ENCODE data around the gene SUOX. TPM values are rescaled to one million over a fixed set of nuclear protein-coding genes. Genes with fewer than 3 reads are reported as not detected.

The SUOX gene
- total and polyA plus RNA-seq, 3 donors from 2014 or later, result 9.5 to 14.3 (median 14.1) TPM

DNA sequence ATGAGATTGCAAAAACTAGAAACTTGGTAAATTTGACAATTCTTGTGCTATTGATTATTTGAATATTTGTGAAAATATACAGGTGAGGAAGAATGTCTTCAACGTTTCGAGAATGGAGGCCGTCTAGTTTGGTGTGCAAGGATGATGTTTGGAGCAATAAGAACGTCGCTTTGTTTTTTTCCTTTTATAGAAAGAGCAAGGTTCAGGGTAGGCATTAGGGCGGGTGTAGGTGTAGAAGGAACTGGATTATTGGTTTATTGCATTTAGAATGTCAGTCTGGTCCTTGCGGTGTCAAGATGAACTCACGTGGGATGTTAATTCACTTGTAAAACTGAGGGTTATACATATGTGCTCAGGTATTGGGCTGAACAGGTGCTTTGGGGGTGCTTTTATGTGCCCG lies 45.8 kb downstream of the SUOX start:
- 17 to 26% methylated on average over 9 of the region's 9 CpGs for WGBS, 2 donors
- peaks cover 10% of the 10 kb centered on the region for H3K4me1 ChIP-seq
- peak overlapping the region; percentile 97 for H3K27ac ChIP-seq
- intact Hi-C loops (cut with DNase I; ENCODE audit: low total_unique reads), result no loop called here
- TF ChIP-seq, protein P1, sequence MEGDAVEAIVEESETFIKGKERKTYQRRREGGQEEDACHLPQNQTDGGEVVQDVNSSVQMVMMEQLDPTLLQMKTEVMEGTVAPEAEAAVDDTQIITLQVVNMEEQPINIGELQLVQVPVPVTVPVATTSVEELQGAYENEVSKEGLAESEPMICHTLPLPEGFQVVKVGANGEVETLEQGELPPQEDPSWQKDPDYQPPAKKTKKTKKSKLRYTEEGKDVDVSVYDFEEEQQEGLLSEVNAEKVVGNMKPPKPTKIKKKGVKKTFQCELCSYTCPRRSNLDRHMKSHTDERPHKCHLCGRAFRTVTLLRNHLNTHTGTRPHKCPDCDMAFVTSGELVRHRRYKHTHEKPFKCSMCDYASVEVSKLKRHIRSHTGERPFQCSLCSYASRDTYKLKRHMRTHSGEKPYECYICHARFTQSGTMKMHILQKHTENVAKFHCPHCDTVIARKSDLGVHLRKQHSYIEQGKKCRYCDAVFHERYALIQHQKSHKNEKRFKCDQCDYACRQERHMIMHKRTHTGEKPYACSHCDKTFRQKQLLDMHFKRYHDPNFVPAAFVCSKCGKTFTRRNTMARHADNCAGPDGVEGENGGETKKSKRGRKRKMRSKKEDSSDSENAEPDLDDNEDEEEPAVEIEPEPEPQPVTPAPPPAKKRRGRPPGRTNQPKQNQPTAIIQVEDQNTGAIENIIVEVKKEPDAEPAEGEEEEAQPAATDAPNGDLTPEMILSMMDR (IDR thresholded peaks at IDR 0.05), result no peak
- no peak for TF ChIP-seq POLR2A (IDR thresholded peaks at IDR 0.05)
- H3K27me3 ChIP-seq, result no peaks in the 10 kb centered on the region
- no peak for DNase-seq
- peak overlapping the region; percentile 88 to 97 for H3K4me3 ChIP-seq
- H3K9me3 ChIP-seq, result no peaks in the 10 kb centered on the region
- H3K36me3 ChIP-seq (ENCODE audit: low read depth, missing control alignments), result no peaks in the 10 kb centered on the region

DNA sequence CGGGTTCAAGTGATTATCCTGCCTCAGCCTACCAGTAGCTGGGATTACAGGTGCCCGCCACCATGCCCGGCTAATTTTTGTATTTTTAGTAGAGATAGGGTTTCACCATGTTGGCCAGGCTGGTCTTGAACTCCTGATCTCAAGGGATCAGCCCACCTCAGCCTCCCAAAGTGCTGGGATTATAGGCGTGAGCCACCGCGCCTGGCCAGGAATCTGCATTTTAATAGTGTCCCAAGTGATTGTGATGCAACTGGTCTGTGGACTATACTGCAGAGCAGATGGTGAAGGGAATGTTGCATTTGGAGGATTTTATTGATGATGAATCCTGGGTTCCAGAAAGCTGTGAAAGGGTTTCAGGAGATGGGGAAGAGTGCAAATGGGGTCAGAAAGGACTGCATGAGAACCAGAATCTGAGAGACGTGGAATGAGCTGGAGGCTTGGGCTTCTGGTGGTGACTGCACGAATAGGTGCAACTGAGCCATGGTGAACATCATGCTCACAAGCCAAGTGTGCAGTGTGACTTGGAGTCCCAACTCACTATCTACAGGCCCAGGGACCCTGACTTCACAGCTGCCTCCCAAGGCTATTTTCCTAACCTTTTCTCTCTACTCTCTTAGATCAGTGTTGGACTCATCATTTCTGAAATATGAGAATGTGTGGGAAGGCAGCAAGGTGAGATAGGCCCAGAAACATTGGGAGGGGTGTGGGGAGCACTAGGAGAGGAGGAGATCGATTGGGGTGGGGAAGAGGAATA lies 49.1 kb downstream of the SUOX start:
- no peak for DNase-seq
- intact Hi-C loops (cut with DNase I; ENCODE audit: low total_unique reads), result no loop called here
- TF ChIP-seq, protein P1 (IDR thresholded peaks at IDR 0.05), result no peak
- TF ChIP-seq POLR2A (IDR thresholded peaks at IDR 0.05), result no peak
- no peak overlapping the region for H3K4me3 ChIP-seq
- peaks cover 10% of the 10 kb centered on the region for H3K4me1 ChIP-seq
- WGBS, 2 donors, result 78 to 85% methylated on average over 9 of the region's 9 CpGs
- no peaks in the 10 kb centered on the region for H3K27me3 ChIP-seq
- no peak overlapping the region for H3K27ac ChIP-seq
- no peaks in the 10 kb centered on the region for H3K36me3 ChIP-seq (ENCODE audit: low read depth, missing control alignments)
- no peaks in the 10 kb centered on the region for H3K9me3 ChIP-seq

DNA sequence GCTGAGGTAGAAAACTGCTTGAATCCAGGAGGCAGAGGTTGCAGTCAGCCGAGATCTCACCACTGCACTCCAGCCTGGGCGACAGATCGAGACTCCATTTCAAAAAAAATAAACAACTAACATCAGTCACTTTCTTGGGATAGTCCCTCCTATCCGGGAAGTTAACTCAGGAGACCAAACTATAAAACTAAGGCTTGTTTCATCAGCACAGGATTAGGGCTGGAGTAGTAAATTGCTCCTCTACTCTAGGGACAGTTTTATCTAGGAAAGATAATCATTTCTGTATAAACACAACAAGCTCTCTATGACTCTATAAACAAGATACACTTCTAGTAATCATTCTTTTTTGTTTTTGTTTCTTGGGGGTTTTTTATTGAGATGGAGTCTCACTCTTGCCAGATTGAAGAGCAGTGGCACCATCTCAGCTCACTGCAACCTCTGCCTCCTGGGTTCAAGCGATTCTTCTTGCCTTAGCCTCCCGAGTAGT lies 56.4 kb downstream of the SUOX start:
- H3K9me3 ChIP-seq, result no peaks in the 10 kb centered on the region
- H3K4me1 ChIP-seq, result no peaks in the 10 kb centered on the region
- 86 to 88% methylated on average over 6 of the region's 6 CpGs for WGBS, 2 donors
- no peaks in the 10 kb centered on the region for H3K36me3 ChIP-seq (ENCODE audit: low read depth, missing control alignments)
- no peaks in the 10 kb centered on the region for H3K27me3 ChIP-seq
- TF ChIP-seq POLR2A (IDR thresholded peaks at IDR 0.05), result no peak
- TF ChIP-seq, protein P1 (IDR thresholded peaks at IDR 0.05), result no peak
- no peak overlapping the region for H3K4me3 ChIP-seq
- intact Hi-C loops (cut with DNase I; ENCODE audit: low total_unique reads), result no loop called here
- no peak for DNase-seq
- H3K27ac ChIP-seq, result no peak overlapping the region

Other genes starting within 250 kb of the SUOX start
- gene SARNP, start 179.6 kb upstream of the SUOX start, total RNA-seq, result 10 to 100 TPM; 88.3 to 96.3 TPM
- gene SARNP, start 179.6 kb upstream of the SUOX start, polyA plus RNA-seq (ENCODE audit: insufficient read depth, low read depth, low replicate concordance), result 99.2 TPM
- gene ORMDL2, start 179.2 kb upstream of the SUOX start, total RNA-seq, result 10 to 100 TPM; 16.2 to 18.6 TPM
- gene ORMDL2, start 179.2 kb upstream of the SUOX start, polyA plus RNA-seq (ENCODE audit: insufficient read depth, low read depth, low replicate concordance), result 82.4 TPM
- 10 to 100 TPM; 74.6 to 75.4 TPM for gene DNAJC14, start 167.7 kb upstream of the SUOX start, total RNA-seq
- 67.6 TPM for gene DNAJC14, start 167.7 kb upstream of the SUOX start, polyA plus RNA-seq (ENCODE audit: insufficient read depth, low read depth, low replicate concordance)
- gene MMP19, start 154.3 kb upstream of the SUOX start, total RNA-seq, result 1 to 10 TPM; 1.3 TPM
- gene MMP19, start 154.3 kb upstream of the SUOX start, polyA plus RNA-seq (ENCODE audit: insufficient read depth, low read depth, low replicate concordance), result 6.5 TPM
- gene PYM1, start 69.4 kb upstream of the SUOX start, total RNA-seq, result 10 to 100 TPM; 51.8 to 71.3 TPM
- 51.6 TPM for gene PYM1, start 69.4 kb upstream of the SUOX start, polyA plus RNA-seq (ENCODE audit: insufficient read depth, low read depth, low replicate concordance)
- 10 to 100 TPM; 28.9 to 40.4 TPM for gene DGKA, start 66.1 kb upstream of the SUOX start, total RNA-seq
- gene DGKA, start 66.1 kb upstream of the SUOX start, polyA plus RNA-seq (ENCODE audit: insufficient read depth, low read depth, low replicate concordance), result 40.3 TPM
- 10 to 100 TPM in 1 of 2 donors, 1 to 10 TPM in 1; 8.9 to 11.1 TPM for gene PMEL, start 31.2 kb upstream of the SUOX start, total RNA-seq
- gene PMEL, start 31.2 kb upstream of the SUOX start, polyA plus RNA-seq (ENCODE audit: insufficient read depth, low read depth, low replicate concordance), result 8.2 TPM
- gene CDK2, start 30.4 kb upstream of the SUOX start, total RNA-seq, result 10 to 100 TPM; 16.5 to 20.3 TPM
- 19.8 TPM for gene CDK2, start 30.4 kb upstream of the SUOX start, polyA plus RNA-seq (ENCODE audit: insufficient read depth, low read depth, low replicate concordance)
- gene RAB5B, start 23.2 kb upstream of the SUOX start, total RNA-seq, result 100 to 1,000 TPM; 144 to 198 TPM
- 139 TPM for gene RAB5B, start 23.2 kb upstream of the SUOX start, polyA plus RNA-seq (ENCODE audit: insufficient read depth, low read depth, low replicate concordance)
- 10 to 100 TPM; 10.7 to 13.9 TPM for gene IKZF4, start 23.8 kb downstream of the SUOX start, total RNA-seq
- gene IKZF4, start 23.8 kb downstream of the SUOX start, polyA plus RNA-seq (ENCODE audit: insufficient read depth, low read depth, low replicate concordance), result 17.7 TPM
- 100 to 1,000 TPM; 395 to 568 TPM for gene RPS26, start 44.6 kb downstream of the SUOX start, total RNA-seq
- gene RPS26, start 44.6 kb downstream of the SUOX start, polyA plus RNA-seq (ENCODE audit: insufficient read depth, low read depth, low replicate concordance), result 197 TPM
- 1 to 10 TPM; 3.3 to 9.8 TPM for gene ERBB3, start 82.9 kb downstream of the SUOX start, total RNA-seq
- 6.1 TPM for gene ERBB3, start 82.9 kb downstream of the SUOX start, polyA plus RNA-seq (ENCODE audit: insufficient read depth, low read depth, low replicate concordance)
- gene PA2G4, start 107.3 kb downstream of the SUOX start, total RNA-seq, result 10 to 100 TPM; 61.0 to 81.4 TPM
- 190 TPM for gene PA2G4, start 107.3 kb downstream of the SUOX start, polyA plus RNA-seq (ENCODE audit: insufficient read depth, low read depth, low replicate concordance)
- 1,000 to 10,000 TPM; 1,066 to 1,985 TPM for gene RPL41, start 119.4 kb downstream of the SUOX start, total RNA-seq
- 2,323 TPM for gene RPL41, start 119.4 kb downstream of the SUOX start, polyA plus RNA-seq (ENCODE audit: insufficient read depth, low read depth, low replicate concordance)
- gene ZC3H10, start 121.0 kb downstream of the SUOX start, total RNA-seq, result 10 to 100 TPM; 16.2 to 20.6 TPM
- gene ZC3H10, start 121.0 kb downstream of the SUOX start, polyA plus RNA-seq (ENCODE audit: insufficient read depth, low read depth, low replicate concordance), result 12.4 TPM
- gene ESYT1, start 131.0 kb downstream of the SUOX start, total RNA-seq, result 10 to 100 TPM; 72.0 to 99.8 TPM
- 50.8 TPM for gene ESYT1, start 131.0 kb downstream of the SUOX start, polyA plus RNA-seq (ENCODE audit: insufficient read depth, low read depth, low replicate concordance)
- gene MYL6B, start 155.3 kb downstream of the SUOX start, total RNA-seq, result 100 to 1,000 TPM; 229 to 428 TPM
- gene MYL6B, start 155.3 kb downstream of the SUOX start, polyA plus RNA-seq (ENCODE audit: insufficient read depth, low read depth, low replicate concordance), result 480 TPM
- gene MYL6, start 161.1 kb downstream of the SUOX start, total RNA-seq, result 1,000 to 10,000 TPM in 1 of 2 donors, 100 to 1,000 TPM in 1; 939 to 1,373 TPM
- gene MYL6, start 161.1 kb downstream of the SUOX start, polyA plus RNA-seq (ENCODE audit: insufficient read depth, low read depth, low replicate concordance), result 1,271 TPM
- gene SMARCC2, start 192.2 kb downstream of the SUOX start, total RNA-seq, result 100 to 1,000 TPM; 106 to 148 TPM
- gene SMARCC2, start 192.2 kb downstream of the SUOX start, polyA plus RNA-seq (ENCODE audit: insufficient read depth, low read depth, low replicate concordance), result 69.5 TPM
- 10 to 100 TPM; 63.7 to 70.2 TPM for gene RNF41, start 224.6 kb downstream of the SUOX start, total RNA-seq
- gene RNF41, start 224.6 kb downstream of the SUOX start, polyA plus RNA-seq (ENCODE audit: insufficient read depth, low read depth, low replicate concordance), result 49.3 TPM
- gene NABP2, start 227.1 kb downstream of the SUOX start, total RNA-seq, result 10 to 100 TPM; 27.5 to 30.4 TPM
- gene NABP2, start 227.1 kb downstream of the SUOX start, polyA plus RNA-seq (ENCODE audit: insufficient read depth, low read depth, low replicate concordance), result 40.8 TPM
- under 1 TPM in 1 of 2 donors, not detected in 1; 0.87 TPM for gene SLC39A5, start 232.8 kb downstream of the SUOX start, total RNA-seq
- 3.9 TPM for gene SLC39A5, start 232.8 kb downstream of the SUOX start, polyA plus RNA-seq (ENCODE audit: insufficient read depth, low read depth, low replicate concordance)